Activated B cell treated with CpG ODN at 0.5 μM for 24 hours (primary cell): ENCODE results near the gene PRKAG2. TPM values are rescaled to one million over a fixed set of nuclear protein-coding genes. Genes with fewer than 3 reads are reported as not detected.

ENCODE experiments used
- ATAC-seq: fragments of 200-7000 bp; cut with Tn5 transposase; one replicate; pipeline ENCODE4 v1.10.0; 2021; ENCODE audit warnings: low read depth, mild to moderate bottlenecking, moderate library complexity
- CTCF ChIA-PET: fragments of 350-600 bp; sonication (Branson Sonifier 250); formaldehyde crosslinking; loops from one replicate; lab custom pipeline; 2021; ENCODE audit warnings: antibody characterized with exemption; lab: Charles Lee
- POLR2A ChIA-PET: fragments of 350-600 bp; sonication (Branson Sonifier 250); formaldehyde crosslinking; loops from one replicate; lab custom pipeline; 2021; ENCODE audit warnings: antibody characterized with exemption; lab: Charles Lee
- DNase-seq: peaks from one replicate; pipeline ENCODE4 v3.0.0; 2022
- H3K27ac Mint-ChIP-seq: one replicate; pipeline ENCODE4 v1.8.0; 2020; ENCODE audit warnings: mixed read lengths
- H3K27me3 Mint-ChIP-seq: one replicate; pipeline ENCODE4 v1.8.0; 2021; ENCODE audit warnings: mixed read lengths
- H3K36me3 Mint-ChIP-seq: one replicate; pipeline ENCODE4 v1.8.0; 2021; ENCODE audit warnings: low read depth, mixed read lengths
- H3K4me1 Mint-ChIP-seq: one replicate; pipeline ENCODE4 v1.8.0; 2021; ENCODE audit warnings: mixed read lengths
- H3K4me3 Mint-ChIP-seq: one replicate; pipeline ENCODE4 v1.8.0; 2020; ENCODE audit warnings: mild to moderate bottlenecking, mixed read lengths
- H3K9me3 Mint-ChIP-seq: one replicate; pipeline ENCODE4 v1.8.0; 2020; ENCODE audit warnings: mixed read lengths
- CTCF ChIP-seq: fragments of 200-600 bp; IDR thresholded peaks from one replicate; pipeline ENCODE4 v1.8.0; 2022; ENCODE audit warnings: antibody characterized with exemption, mild to moderate bottlenecking
- intact Hi-C: fragments of 100-400 bp; cut with micrococcal nuclease; formaldehyde crosslinking; loops from one replicate; pipeline ENCODE4 v1.15.1; 2024
- total RNA-seq: library from RNA; stranded (reverse); gene quantifications from 2 replicates; pipeline ENCODE4 v1.2.3, GENCODE V29; 2022

Gene PRKAG2
- total RNA-seq, 1 donor from 2014 or later, result 19.7 TPM

- DNase-seq (no peak), ATAC-seq (no peak)
- Mint-ChIP-seq H3K4me1 (peaks cover 18% of the 10 kb centered on the region), H3K9me3 (no peaks in the 10 kb centered on the region), H3K27me3 (no peaks in the 10 kb centered on the region), H3K36me3 (peaks cover 27% of the 10 kb centered on the region), H3K27ac (no peak overlapping the region), H3K4me3 (no peak overlapping the region)
- no peak for TF ChIP-seq CTCF
- ChIA-PET CTCF (no interaction called here), POLR2A (no interaction called here)
- intact Hi-C loops, result no loop called here
These were observed 283.9 kb downstream of the PRKAG2 start for GRCh38 chr7:151592868-151593486.

- intact Hi-C loops, result no loop called here
- no peak overlapping the region for H3K4me3 Mint-ChIP-seq
- H3K27me3 Mint-ChIP-seq, result no peaks in the 10 kb centered on the region
- no peaks in the 10 kb centered on the region for H3K9me3 Mint-ChIP-seq
- H3K4me1 Mint-ChIP-seq, result peaks cover 18% of the 10 kb centered on the region
- DNase-seq, result no peak
- no peak overlapping the region for H3K27ac Mint-ChIP-seq
- H3K36me3 Mint-ChIP-seq, result peaks cover 30% of the 10 kb centered on the region
- ATAC-seq, result no peak
- no peak for TF ChIP-seq CTCF
- CTCF ChIA-PET, result no interaction called here
- POLR2A ChIA-PET, result no interaction called here
These were observed 284.6 kb downstream of the PRKAG2 start for GRCh38 chr7:151592330-151592729.

GRCh38 chr7:151591866-151592265 is 285.0 kb downstream of the PRKAG2 start:
- H3K27me3 Mint-ChIP-seq, result no peaks in the 10 kb centered on the region
- no peak for TF ChIP-seq CTCF
- intact Hi-C loops, result no loop called here
- DNase-seq, result no peak
- H3K9me3 Mint-ChIP-seq, result no peaks in the 10 kb centered on the region
- H3K27ac Mint-ChIP-seq, result no peak overlapping the region
- CTCF ChIA-PET, result no interaction called here
- H3K4me3 Mint-ChIP-seq, result no peak overlapping the region
- H3K4me1 Mint-ChIP-seq, result peaks cover 18% of the 10 kb centered on the region
- no peak for ATAC-seq
- POLR2A ChIA-PET, result interaction anchor here (0.7 kb wide), 1 partner anchor 39 kb away, joined by 3 read pairs; no protein-coding TSS in a partner anchor
- peaks cover 33% of the 10 kb centered on the region for H3K36me3 Mint-ChIP-seq

GRCh38 chr7:151590850-151591771 is 285.8 kb downstream of the PRKAG2 start:
- intact Hi-C loops, result no loop called here
- ATAC-seq (no peak), DNase-seq (no peak)
- ChIA-PET POLR2A (interaction anchor here (0.5 to 0.7 kb wide), 2 partner anchors 40 to 152 kb away, joined by 3 read pairs; no protein-coding TSS in a partner anchor), CTCF (interaction anchor here (1.1 kb wide), 1 partner anchor 48 kb away, joined by 3 read pairs; no protein-coding TSS in a partner anchor)
- Mint-ChIP-seq H3K4me3 (no peak overlapping the region), H3K27ac (no peak overlapping the region), H3K4me1 (peaks cover 16% of the 10 kb centered on the region), H3K27me3 (no peaks in the 10 kb centered on the region), H3K36me3 (peaks cover 38% of the 10 kb centered on the region), H3K9me3 (no peaks in the 10 kb centered on the region)
- TF ChIP-seq CTCF, result no peak
